H9 (cell line): ENCODE measurements around the gene TPSAB1. TPM values are rescaled to one million over a fixed set of nuclear protein-coding genes. Genes with fewer than 3 reads are reported as not detected.
A peak's percentile ranks its signal among the peaks of the same experiment; 100 is the strongest.

ENCODE experiments used
- DNase-seq: peaks from one replicate; pipeline ENCODE4 v3.0.0-alpha.2; 2017
- H2AFZ ChIP-seq: one replicate; pipeline ENCODE4 v1.6.1; 2013; ENCODE audit warnings: mild to moderate bottlenecking, low read length, control low read depth, moderate library complexity
- H2AK5ac ChIP-seq: 2 replicates; pipeline ENCODE4 v1.6.1; 2013; ENCODE audit warnings: low read length, control low read depth, mixed read lengths; ENCODE audit not compliant: insufficient read length
- H2BK120ac ChIP-seq: one replicate; pipeline ENCODE4 v1.6.1; 2013; ENCODE audit warnings: low read depth, mild to moderate bottlenecking, low read length, control low read depth, inconsistent platforms; ENCODE audit not compliant: poor library complexity, severe bottlenecking
- H2BK12ac ChIP-seq: 2 replicates; pipeline ENCODE4 v1.6.1; 2013; ENCODE audit warnings: low read length, control low read depth, mixed read lengths, low read depth; ENCODE audit not compliant: insufficient read length
- H2BK15ac ChIP-seq: 2 replicates; pipeline ENCODE4 v1.6.1; 2013; ENCODE audit warnings: low read depth, low read length, control low read depth
- H2BK20ac ChIP-seq: one replicate; pipeline ENCODE4 v1.6.1; 2013; ENCODE audit warnings: low read depth, mild to moderate bottlenecking, low read length, control low read depth, inconsistent platforms; ENCODE audit not compliant: poor library complexity, severe bottlenecking
- H2BK5ac ChIP-seq: 2 replicates; pipeline ENCODE4 v1.6.1; 2013; ENCODE audit warnings: low read length, control low read depth, mixed read lengths; ENCODE audit not compliant: insufficient read length
- H3K14ac ChIP-seq: 2 replicates; pipeline ENCODE4 v1.6.1; 2013; ENCODE audit warnings: low read length, control low read depth; ENCODE audit not compliant: insufficient read depth
- H3K18ac ChIP-seq: 2 replicates; pipeline ENCODE4 v1.6.1; 2013; ENCODE audit warnings: low read depth, mild to moderate bottlenecking, mixed read lengths, low read length, control low read depth; ENCODE audit not compliant: insufficient read length
- H3K23ac ChIP-seq: 2 replicates; pipeline ENCODE4 v1.6.1; 2013; ENCODE audit warnings: low read length, control low read depth, mixed read lengths, low read depth; ENCODE audit not compliant: insufficient read length
- H3K23me2 ChIP-seq: 2 replicates; pipeline ENCODE4 v1.6.1; 2013; ENCODE audit warnings: low read depth, mild to moderate bottlenecking, mixed read lengths, low read length, control low read depth; ENCODE audit not compliant: insufficient read length, poor library complexity, severe bottlenecking
- H3K27ac ChIP-seq: 2 replicates; pipeline ENCODE4 v1.5.1; 2013; ENCODE audit warnings: low read length, control low read depth, mixed read lengths, low read depth; ENCODE audit not compliant: insufficient read length
- H3K27me3 ChIP-seq: 2 replicates; pipeline ENCODE4 v1.6.1; 2013; ENCODE audit warnings: low read length, control low read depth, inconsistent platforms; ENCODE audit not compliant: insufficient read depth
- H3K4ac ChIP-seq: 2 replicates; pipeline ENCODE4 v1.6.1; 2013; ENCODE audit warnings: low read depth, mild to moderate bottlenecking, control low read depth, inconsistent platforms, low read length, moderate library complexity
- H3K4me1 ChIP-seq: 2 replicates; pipeline ENCODE4 v1.6.1; 2013; ENCODE audit warnings: low read length, control low read depth, inconsistent platforms; ENCODE audit not compliant: insufficient read depth
- H3K4me2 ChIP-seq: 2 replicates; pipeline ENCODE4 v1.6.1; 2013; ENCODE audit warnings: low read length, control low read depth, mixed read lengths; ENCODE audit not compliant: insufficient read length, insufficient read depth
- H3K56ac ChIP-seq: 2 replicates; pipeline ENCODE4 v1.6.1; 2013; ENCODE audit warnings: low read depth, mild to moderate bottlenecking, mixed read lengths, low read length, control low read depth; ENCODE audit not compliant: insufficient read length
- H3K79me1 ChIP-seq: 2 replicates; pipeline ENCODE4 v1.6.1; 2013; ENCODE audit warnings: low read depth, mild to moderate bottlenecking, moderate library complexity, low read length, control low read depth, inconsistent platforms; ENCODE audit not compliant: insufficient read depth, poor library complexity, severe bottlenecking
- H3K79me2 ChIP-seq: 2 replicates; pipeline ENCODE4 v1.6.1; 2013; ENCODE audit warnings: low read length, control low read depth, inconsistent platforms; ENCODE audit not compliant: insufficient read depth
- H3K9ac ChIP-seq: 2 replicates; pipeline ENCODE4 v1.6.1; 2013; ENCODE audit warnings: low read length, control low read depth, mixed read lengths; ENCODE audit not compliant: insufficient read length; ENCODE audit errors: extremely low read depth
- H3K9me3 ChIP-seq: one replicate; pipeline ENCODE4 v1.6.1; 2013; ENCODE audit warnings: low read depth, low read length, inconsistent platforms; ENCODE audit not compliant: control insufficient read depth
- H3T11ph ChIP-seq: one replicate; pipeline ENCODE4 v1.6.1; 2013; ENCODE audit warnings: mild to moderate bottlenecking, low read length, control low read depth, inconsistent platforms
- H4K20me1 ChIP-seq: one replicate; pipeline ENCODE4 v1.6.1; 2013; ENCODE audit not compliant: control insufficient read depth, insufficient read length, insufficient read depth
- H4K5ac ChIP-seq: 2 replicates; pipeline ENCODE4 v1.6.1; 2013; ENCODE audit warnings: low read depth, mild to moderate bottlenecking, mixed read lengths, low read length, control low read depth; ENCODE audit not compliant: insufficient read length
- H4K8ac ChIP-seq: replicated peaks from 2 replicates; pipeline ENCODE4 v1.6.1; 2013; ENCODE audit warnings: low read length, control low read depth, mixed read lengths, low read depth; ENCODE audit not compliant: insufficient read length
- H4K91ac ChIP-seq: 2 replicates; pipeline ENCODE4 v1.6.1; 2013; ENCODE audit warnings: low read depth, mild to moderate bottlenecking, moderate library complexity, mixed read lengths, low read length, control low read depth; ENCODE audit not compliant: insufficient read length
- H3K27ac Mint-ChIP-seq, 3 experiments: 2 replicates in 2 of 3; 3 replicates in 1 of 3; pipeline ENCODE4 v1.8.0; 2020 to 2021; ENCODE audit warnings: mixed read lengths in 3 of 3, mild to moderate bottlenecking in 1 of 3, moderate library complexity in 1 of 3
- H3K27me3 Mint-ChIP-seq: 2 replicates; pipeline ENCODE4 v1.8.0; 2021; ENCODE audit warnings: low read depth, mild to moderate bottlenecking, moderate library complexity, mixed read lengths
- H3K36me3 Mint-ChIP-seq, 3 experiments: 2 replicates in 2 of 3; 3 replicates in 1 of 3; pipeline ENCODE4 v1.8.0; 2020 to 2021; ENCODE audit warnings: low read depth in 3 of 3, mixed read lengths in 3 of 3; ENCODE audit not compliant: insufficient read depth in 1 of 3
- H3K4me1 Mint-ChIP-seq, 2 experiments: 2 replicates each; pipeline ENCODE4 v1.8.0; 2020; ENCODE audit warnings: mixed read lengths in 2 of 2
- H3K4me3 Mint-ChIP-seq, 2 experiments: 2 replicates in 1 of 2; 3 replicates in 1 of 2; pipeline ENCODE4 v1.8.0; 2020 to 2021; ENCODE audit warnings: mild to moderate bottlenecking in 2 of 2, mixed read lengths in 2 of 2, moderate library complexity in 1 of 2
- H3K9me3 Mint-ChIP-seq, 2 experiments: 2 replicates in 1 of 2; 3 replicates in 1 of 2; pipeline ENCODE4 v1.8.0; 2020; ENCODE audit warnings: mild to moderate bottlenecking in 2 of 2, mixed read lengths in 2 of 2, moderate library complexity in 1 of 2
- WGBS: extraction: QIAGEN DNeasy Blood & Tissue Kit; methylation state at CpG from one replicate; pipeline ENCODE4 v1.1.7; 2013; ENCODE audit warnings: missing lambda C conversion rate, low lambda C conversion rate, mixed read lengths; ENCODE audit not compliant: insufficient read length; ENCODE audit errors: extremely low coverage; 5-methylcytosine and 5-hydroxymethylcytosine counted together
- total RNA-seq: library from RNA; stranded (reverse); gene quantifications from 2 replicates; pipeline ENCODE4 v1.2.1, GENCODE V29; 2021
- TF ChIP-seq, protein P1 (sequence below): fragments of 200-600 bp; sonication (generic); conservative IDR thresholded peaks from 3 replicates; pipeline ENCODE4 v1.8.0; 2021; ENCODE audit warnings: antibody characterized with exemption, mild to moderate bottlenecking

Gene TPSAB1
- total RNA-seq, 1 experiment from 2014 or later = not detected

DNA sequence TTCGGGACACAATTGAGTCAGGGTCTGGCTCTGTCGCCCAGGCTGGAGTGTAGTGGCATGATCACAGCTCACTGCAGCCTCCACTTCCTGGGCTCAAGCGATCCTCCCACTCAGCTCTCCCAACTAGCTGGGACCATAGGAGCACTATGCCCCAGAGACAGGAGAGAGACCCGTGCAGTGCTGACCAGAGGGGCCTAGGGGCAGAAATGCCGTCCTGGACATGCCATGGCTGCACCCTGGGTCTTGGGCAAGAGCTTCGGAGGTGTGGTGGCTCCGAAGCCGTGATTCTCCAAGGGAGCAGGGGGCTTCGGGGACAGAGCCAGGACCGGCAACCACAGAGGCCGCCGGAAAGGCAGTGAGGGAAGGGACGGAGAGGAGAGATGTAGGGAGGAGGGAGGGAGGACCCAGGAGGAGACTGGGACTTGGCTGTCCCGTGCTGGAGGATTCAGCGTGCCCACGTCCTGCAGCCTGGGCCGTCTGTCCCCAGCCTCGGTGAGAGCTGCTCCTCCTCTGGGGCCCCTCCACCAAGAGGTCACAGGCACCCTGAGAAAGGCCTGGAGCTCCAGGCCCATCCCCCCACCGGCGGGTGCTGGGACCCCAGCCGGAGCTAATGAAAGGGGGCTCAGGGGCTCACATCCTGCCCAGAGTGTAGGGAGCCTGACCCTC is 37.2 kb downstream of the TPSAB1 start:
- Histone ChIP-seq H3K9ac (no peak overlapping the region), H3K4me1 (no peaks in the 10 kb centered on the region; the same call in 1 of the 2 replicates), H3K56ac (no peak overlapping the region), H3K27me3 (no peaks in the 10 kb centered on the region), H3K14ac (no peak overlapping the region; the same call in 1 of the 2 replicates), H3K23ac (no peak overlapping the region), H2BK5ac (no peak overlapping the region), H4K5ac (no peak overlapping the region), H3K18ac (no peak overlapping the region), H3T11ph (no peak overlapping the region), H3K4me2 (no peak overlapping the region), H4K8ac (no peak overlapping the region), H2AFZ (no peak overlapping the region), H2BK15ac (no peak overlapping the region), H2AK5ac (no peak overlapping the region), H2BK120ac (no peak overlapping the region), H3K27ac (no peak overlapping the region), H4K20me1 (no peaks in the 10 kb centered on the region), H2BK12ac (no peak overlapping the region), H3K23me2 (no peaks in the 10 kb centered on the region), H3K4ac (no peak overlapping the region), H2BK20ac (no peak overlapping the region), H4K91ac (no peak overlapping the region), H3K79me1 (no peaks in the 10 kb centered on the region), H3K9me3 (no peaks in the 10 kb centered on the region), H3K79me2 (no peaks in the 10 kb centered on the region)
- no peak for DNase-seq
- TF ChIP-seq, protein P1, sequence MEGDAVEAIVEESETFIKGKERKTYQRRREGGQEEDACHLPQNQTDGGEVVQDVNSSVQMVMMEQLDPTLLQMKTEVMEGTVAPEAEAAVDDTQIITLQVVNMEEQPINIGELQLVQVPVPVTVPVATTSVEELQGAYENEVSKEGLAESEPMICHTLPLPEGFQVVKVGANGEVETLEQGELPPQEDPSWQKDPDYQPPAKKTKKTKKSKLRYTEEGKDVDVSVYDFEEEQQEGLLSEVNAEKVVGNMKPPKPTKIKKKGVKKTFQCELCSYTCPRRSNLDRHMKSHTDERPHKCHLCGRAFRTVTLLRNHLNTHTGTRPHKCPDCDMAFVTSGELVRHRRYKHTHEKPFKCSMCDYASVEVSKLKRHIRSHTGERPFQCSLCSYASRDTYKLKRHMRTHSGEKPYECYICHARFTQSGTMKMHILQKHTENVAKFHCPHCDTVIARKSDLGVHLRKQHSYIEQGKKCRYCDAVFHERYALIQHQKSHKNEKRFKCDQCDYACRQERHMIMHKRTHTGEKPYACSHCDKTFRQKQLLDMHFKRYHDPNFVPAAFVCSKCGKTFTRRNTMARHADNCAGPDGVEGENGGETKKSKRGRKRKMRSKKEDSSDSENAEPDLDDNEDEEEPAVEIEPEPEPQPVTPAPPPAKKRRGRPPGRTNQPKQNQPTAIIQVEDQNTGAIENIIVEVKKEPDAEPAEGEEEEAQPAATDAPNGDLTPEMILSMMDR = no peak
- Mint-ChIP-seq H3K4me3 (no peak overlapping the region; a peak in 1 of 5 replicates), H3K36me3 (peaks cover 0 to 4% (median 0%) of the 10 kb centered on the region in 3 experiments; a peak in 2 of 7 replicates), H3K9me3 (no peaks in the 10 kb centered on the region), H3K4me1 (peaks cover 5 to 14% of the 10 kb centered on the region in 2 experiments; a peak in 3 of 4 replicates), H3K27me3 (peaks cover 43% of the 10 kb centered on the region), H3K27ac (peak overlapping the region in 1 of 3 experiments; percentile 96; a peak in 1 of 7 replicates)
- WGBS = no CpG with 5 or more reads among the region's 21 CpGs
